ENCODE data around the gene FAM229A. TPM values are rescaled to one million over a fixed set of nuclear protein-coding genes. Genes with fewer than 3 reads are reported as not detected.
A peak's percentile ranks its signal among the peaks of the same experiment; 100 is the strongest.

Gene FAM229A
- total RNA-seq, 3 donors from 2014 or later (not counting 1 experiment from before 2014, with no cell fraction given), result 18.3 to 23.5 (median 21.0) TPM

DNA sequence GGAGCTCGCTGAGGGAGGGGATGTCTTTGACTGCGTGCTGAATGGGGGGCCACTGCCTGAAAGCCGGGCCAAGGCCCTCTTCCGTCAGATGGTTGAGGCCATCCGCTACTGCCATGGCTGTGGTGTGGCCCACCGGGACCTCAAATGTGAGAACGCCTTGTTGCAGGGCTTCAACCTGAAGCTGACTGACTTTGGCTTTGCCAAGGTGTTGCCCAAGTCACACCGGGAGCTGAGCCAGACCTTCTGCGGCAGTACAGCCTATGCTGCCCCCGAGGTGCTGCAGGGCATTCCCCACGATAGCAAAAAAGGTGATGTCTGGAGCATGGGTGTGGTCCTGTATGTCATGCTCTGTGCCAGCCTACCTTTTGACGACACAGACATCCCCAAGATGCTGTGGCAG lies 1.4 kb upstream of the FAM229A start:
- Histone ChIP-seq H3K4me3 (ENCODE audit: low read length) (no peak overlapping the region), H3K27me3 (ENCODE audit: control insufficient read depth, insufficient read depth, low read length) (no peaks in the 10 kb centered on the region), H3K36me3 (ENCODE audit: control insufficient read depth, insufficient read depth, low read length) (peaks cover 42% of the 10 kb centered on the region), H3K4me1 (ENCODE audit: control insufficient read depth, insufficient read depth, low read length) (peaks cover 17% of the 10 kb centered on the region), H3K9me3 (ENCODE audit: control insufficient read depth, insufficient read depth, low read length) (no peaks in the 10 kb centered on the region), H3K27ac (ENCODE audit: low read length) (no peak overlapping the region)
- H3K36me3 Mint-ChIP-seq, result no peaks in the 10 kb centered on the region
- no peak overlapping the region for H3K27ac Mint-ChIP-seq
- ATAC-seq (no peak), DNase-seq (no peak)
- peaks cover 5 to 6% of the 10 kb centered on the region in 2 donors for H3K27me3 Mint-ChIP-seq (ENCODE audit: low read depth in 2 of 2)
- TF ChIP-seq, protein P1, sequence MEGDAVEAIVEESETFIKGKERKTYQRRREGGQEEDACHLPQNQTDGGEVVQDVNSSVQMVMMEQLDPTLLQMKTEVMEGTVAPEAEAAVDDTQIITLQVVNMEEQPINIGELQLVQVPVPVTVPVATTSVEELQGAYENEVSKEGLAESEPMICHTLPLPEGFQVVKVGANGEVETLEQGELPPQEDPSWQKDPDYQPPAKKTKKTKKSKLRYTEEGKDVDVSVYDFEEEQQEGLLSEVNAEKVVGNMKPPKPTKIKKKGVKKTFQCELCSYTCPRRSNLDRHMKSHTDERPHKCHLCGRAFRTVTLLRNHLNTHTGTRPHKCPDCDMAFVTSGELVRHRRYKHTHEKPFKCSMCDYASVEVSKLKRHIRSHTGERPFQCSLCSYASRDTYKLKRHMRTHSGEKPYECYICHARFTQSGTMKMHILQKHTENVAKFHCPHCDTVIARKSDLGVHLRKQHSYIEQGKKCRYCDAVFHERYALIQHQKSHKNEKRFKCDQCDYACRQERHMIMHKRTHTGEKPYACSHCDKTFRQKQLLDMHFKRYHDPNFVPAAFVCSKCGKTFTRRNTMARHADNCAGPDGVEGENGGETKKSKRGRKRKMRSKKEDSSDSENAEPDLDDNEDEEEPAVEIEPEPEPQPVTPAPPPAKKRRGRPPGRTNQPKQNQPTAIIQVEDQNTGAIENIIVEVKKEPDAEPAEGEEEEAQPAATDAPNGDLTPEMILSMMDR (IDR thresholded peaks at IDR 0.05), result no peak
- H3K4me1 Mint-ChIP-seq, result peaks cover 26 to 27% of the 10 kb centered on the region in 2 donors
- intact Hi-C loops (cut with micrococcal nuclease), result no loop called here
- no peaks in the 10 kb centered on the region for H3K9me3 Mint-ChIP-seq
- H3K4me3 Mint-ChIP-seq, result no peak overlapping the region
- 95% methylated on average over 12 of the region's 12 CpGs for WGBS (ENCODE audit: insufficient coverage)

DNA sequence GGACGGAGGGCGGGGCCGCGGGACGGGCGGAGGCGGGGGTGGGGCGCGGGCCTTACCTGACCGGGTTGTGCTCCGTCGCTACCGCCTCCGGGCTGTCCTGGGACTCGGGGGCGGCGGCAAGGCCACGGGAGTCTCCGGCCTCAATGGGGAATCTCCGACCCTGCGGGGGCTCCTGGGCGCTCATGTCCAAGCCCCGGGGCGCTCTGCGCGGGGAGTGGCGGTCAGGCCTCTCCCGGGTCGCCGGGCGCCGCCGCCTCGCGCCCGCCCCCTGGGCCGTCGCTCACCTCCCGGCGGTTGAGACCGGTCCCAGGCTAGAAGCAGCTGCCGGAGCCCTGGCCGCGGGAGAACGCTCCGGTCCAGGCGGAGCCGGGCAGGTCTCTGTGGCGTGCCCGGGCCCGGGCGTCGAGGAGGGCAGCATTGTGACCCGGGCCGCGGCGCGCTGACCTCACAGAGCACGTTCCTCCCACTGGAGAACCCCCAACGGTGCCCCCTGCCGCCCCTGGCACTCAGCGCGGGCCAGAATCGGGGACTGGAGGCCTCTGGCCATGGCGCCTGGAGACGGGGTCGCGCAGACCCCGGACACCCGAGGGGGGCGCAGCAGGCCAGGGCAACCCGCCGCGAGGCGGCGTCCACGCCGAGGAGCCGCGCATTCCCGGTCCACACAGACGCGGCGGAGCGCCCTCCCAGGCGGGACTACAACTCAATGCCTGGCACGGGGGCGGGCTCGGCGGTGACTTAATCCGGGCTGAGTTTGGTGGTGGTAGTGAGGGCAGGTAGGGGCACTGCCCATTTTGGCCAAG lies 411 bp downstream of the FAM229A start:
- Histone ChIP-seq H3K9me3 (ENCODE audit: control insufficient read depth, insufficient read depth, low read length) (no peaks in the 10 kb centered on the region), H3K4me3 (ENCODE audit: low read length) (no peak overlapping the region), H3K4me1 (ENCODE audit: control insufficient read depth, insufficient read depth, low read length) (peaks cover 17% of the 10 kb centered on the region), H3K36me3 (ENCODE audit: control insufficient read depth, insufficient read depth, low read length) (peaks cover 25% of the 10 kb centered on the region), H3K27ac (ENCODE audit: low read length) (no peak overlapping the region), H3K27me3 (ENCODE audit: control insufficient read depth, insufficient read depth, low read length) (no peaks in the 10 kb centered on the region)
- ATAC-seq (peak; percentile 38 to 59 (median 54)), DNase-seq (peak; percentile 34 to 56)
- peaks cover 5 to 6% of the 10 kb centered on the region in 2 donors for H3K27me3 Mint-ChIP-seq (ENCODE audit: low read depth in 2 of 2)
- intact Hi-C loops (cut with micrococcal nuclease), result no loop called here
- TF ChIP-seq, protein P1 (IDR thresholded peaks at IDR 0.05), result no peak
- WGBS (ENCODE audit: insufficient coverage), result 3% methylated on average over 91 of the region's 91 CpGs
- H3K4me3 Mint-ChIP-seq, result peak overlapping the region; percentile 13
- H3K36me3 Mint-ChIP-seq, result no peaks in the 10 kb centered on the region
- no peaks in the 10 kb centered on the region for H3K9me3 Mint-ChIP-seq
- H3K27ac Mint-ChIP-seq, result peak overlapping the region in 1 of 2 donors; percentile 25
- peaks cover 26 to 27% of the 10 kb centered on the region in 2 donors for H3K4me1 Mint-ChIP-seq

DNA sequence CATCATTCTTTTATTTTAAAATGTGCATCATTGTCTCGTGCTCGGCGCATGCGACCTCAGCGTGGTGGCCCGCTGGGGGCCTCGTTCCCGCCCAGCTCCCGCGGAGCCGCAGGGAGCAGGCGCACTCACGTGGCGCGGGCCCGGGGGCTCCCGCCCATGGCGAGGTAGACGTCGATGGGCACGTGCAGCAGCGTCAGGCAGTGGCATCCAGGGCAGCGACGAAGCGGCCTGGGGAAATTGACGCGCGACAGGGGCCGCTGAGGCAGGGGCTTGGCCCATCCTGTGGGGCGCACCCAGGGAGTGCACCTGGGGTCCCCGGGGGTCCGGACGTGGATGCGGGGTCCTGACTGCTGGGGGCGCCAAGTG lies 994 bp downstream of the FAM229A start:
- TF ChIP-seq, protein P1 (IDR thresholded peaks at IDR 0.05), result no peak
- Mint-ChIP-seq H3K9me3 (no peaks in the 10 kb centered on the region), H3K27ac (no peak overlapping the region), H3K4me1 (peaks cover 26 to 27% of the 10 kb centered on the region in 2 donors), H3K36me3 (no peaks in the 10 kb centered on the region), H3K27me3 (ENCODE audit: low read depth in 2 of 2) (peaks cover 5 to 6% of the 10 kb centered on the region in 2 donors), H3K4me3 (no peak overlapping the region)
- Histone ChIP-seq H3K36me3 (ENCODE audit: control insufficient read depth, insufficient read depth, low read length) (peaks cover 19% of the 10 kb centered on the region), H3K27me3 (ENCODE audit: control insufficient read depth, insufficient read depth, low read length) (no peaks in the 10 kb centered on the region), H3K9me3 (ENCODE audit: control insufficient read depth, insufficient read depth, low read length) (no peaks in the 10 kb centered on the region), H3K4me1 (ENCODE audit: control insufficient read depth, insufficient read depth, low read length) (peaks cover 17% of the 10 kb centered on the region), H3K4me3 (ENCODE audit: low read length) (no peak overlapping the region), H3K27ac (ENCODE audit: low read length) (no peak overlapping the region)
- no peak for DNase-seq
- 73% methylated on average over 35 of the region's 35 CpGs for WGBS (ENCODE audit: insufficient coverage)
- ATAC-seq, result no peak
- intact Hi-C loops (cut with micrococcal nuclease), result no loop called here

Data from natural killer cell (primary cell).